ENCODE data around the gene LIMS1.
A peak's percentile ranks its signal among the peaks of the same experiment; 100 is the strongest.
"Not testable (repeated sequence)": the region's sequence is repeated elsewhere in the genome, so short reads cannot be mapped to it uniquely, and the experiment has no call there.

Gene LIMS1

DNA sequence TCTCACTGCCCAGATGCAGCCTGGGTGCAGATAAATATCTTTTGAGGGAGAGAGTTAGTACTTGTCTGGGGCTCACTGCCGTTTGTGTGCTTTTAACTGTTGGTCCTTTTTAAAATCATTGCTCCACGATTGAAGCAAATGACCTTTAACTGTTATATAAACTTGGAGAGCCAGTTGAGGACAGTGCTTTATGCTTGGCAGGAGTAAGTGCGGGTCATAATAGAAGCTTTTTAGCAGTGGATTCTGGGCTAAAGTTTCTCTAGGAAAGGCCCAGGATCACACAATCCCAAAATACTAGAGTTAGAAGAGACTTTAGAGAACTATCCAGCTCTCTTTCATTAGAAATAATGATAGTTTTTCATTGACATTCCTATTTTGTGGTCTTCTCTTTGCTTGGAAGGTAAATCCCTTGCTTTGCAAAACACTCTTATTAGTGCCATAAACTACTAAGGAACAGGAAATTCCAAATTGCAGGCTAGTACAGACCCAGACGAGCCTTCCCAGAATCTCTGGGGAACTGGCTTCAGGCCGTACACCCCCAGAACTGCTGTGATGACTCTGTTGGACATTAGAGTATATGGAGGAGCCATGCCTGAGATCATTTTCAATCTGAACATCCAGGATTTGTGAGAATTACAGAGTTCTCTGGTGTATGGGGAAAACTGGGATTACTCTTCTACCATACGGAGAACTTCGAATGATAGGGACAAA is 19.1 kb downstream of the LIMS1 start:
- peaks cover 15% of the 10 kb centered on the region for H3K4me1 ChIP-seq (ENCODE audit: control insufficient read depth, insufficient read depth, low read length)
- H3K4me3 ChIP-seq (ENCODE audit: low read length), result no peak overlapping the region
- H3K4me2 ChIP-seq (ENCODE audit: low read length), result no peak overlapping the region
- H3K36me3 ChIP-seq (ENCODE audit: insufficient read depth, low read length), result no peaks in the 10 kb centered on the region
- H3K9ac ChIP-seq (ENCODE audit: low read depth, low read length), result no peak overlapping the region
- H3K27me3 ChIP-seq (ENCODE audit: control insufficient read depth, insufficient read depth, low read length), result no peaks in the 10 kb centered on the region
- no peaks in the 10 kb centered on the region for H3K9me3 ChIP-seq (replicated peaks; ENCODE audit: low read length)

DNA sequence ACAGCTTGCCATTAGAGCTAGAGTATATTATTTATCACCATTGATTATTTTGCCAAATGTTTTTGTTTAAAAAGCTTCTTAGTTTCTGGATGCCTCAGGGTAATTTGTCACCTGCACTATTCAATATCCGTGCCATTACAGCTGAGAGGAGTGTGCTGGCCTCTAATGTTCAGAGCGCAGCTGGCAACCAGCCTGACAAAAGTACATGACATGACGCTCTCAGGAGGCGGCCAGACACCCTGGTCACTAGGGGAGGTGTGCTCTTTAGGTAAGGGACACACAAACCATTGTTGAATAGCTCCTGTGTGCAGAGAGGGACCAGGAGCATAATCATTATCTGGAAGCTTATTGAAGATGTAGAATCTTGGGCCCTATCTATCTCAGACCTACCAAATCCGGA is 20.3 kb downstream of the LIMS1 start:
- Histone ChIP-seq H3K36me3 (ENCODE audit: insufficient read depth, low read length) (no peaks in the 10 kb centered on the region), H3K4me1 (ENCODE audit: control insufficient read depth, insufficient read depth, low read length) (peaks cover 9% of the 10 kb centered on the region), H3K27me3 (ENCODE audit: control insufficient read depth, insufficient read depth, low read length) (no peaks in the 10 kb centered on the region), H3K4me2 (ENCODE audit: low read length) (no peak overlapping the region), H3K4me3 (ENCODE audit: low read length) (no peak overlapping the region), H3K9me3 (replicated peaks; ENCODE audit: low read length) (no peaks in the 10 kb centered on the region), H3K9ac (ENCODE audit: low read depth, low read length) (no peak overlapping the region)

DNA sequence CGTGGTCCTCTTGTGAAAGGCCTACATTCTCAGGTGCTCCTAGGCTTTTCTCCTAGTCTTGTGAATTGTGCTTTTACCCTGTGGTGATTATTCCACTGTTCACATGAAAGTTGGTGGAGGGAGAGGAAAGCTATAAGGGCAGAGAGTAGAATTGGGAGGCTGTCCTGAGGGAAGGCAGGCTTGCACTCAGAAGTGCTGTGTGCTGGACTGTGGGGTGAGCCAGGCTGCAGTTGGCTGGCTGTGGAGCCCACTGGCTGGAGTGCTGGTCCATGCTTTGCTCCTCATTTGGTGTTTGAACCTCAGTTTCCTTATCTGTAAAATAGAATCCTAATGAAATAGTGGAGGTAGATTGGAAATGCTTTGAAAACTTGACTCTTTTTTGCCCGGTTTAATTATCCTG is 21.3 kb downstream of the LIMS1 start:
- no peaks in the 10 kb centered on the region for H3K36me3 ChIP-seq (ENCODE audit: insufficient read depth, low read length)
- H3K4me1 ChIP-seq (ENCODE audit: control insufficient read depth, insufficient read depth, low read length), result peaks cover 9% of the 10 kb centered on the region
- H3K4me3 ChIP-seq (ENCODE audit: low read length), result no peak overlapping the region
- no peaks in the 10 kb centered on the region for H3K9me3 ChIP-seq (replicated peaks; ENCODE audit: low read length)
- H3K4me2 ChIP-seq (ENCODE audit: low read length), result no peak overlapping the region
- H3K9ac ChIP-seq (ENCODE audit: low read depth, low read length), result no peak overlapping the region
- no peaks in the 10 kb centered on the region for H3K27me3 ChIP-seq (ENCODE audit: control insufficient read depth, insufficient read depth, low read length)

DNA sequence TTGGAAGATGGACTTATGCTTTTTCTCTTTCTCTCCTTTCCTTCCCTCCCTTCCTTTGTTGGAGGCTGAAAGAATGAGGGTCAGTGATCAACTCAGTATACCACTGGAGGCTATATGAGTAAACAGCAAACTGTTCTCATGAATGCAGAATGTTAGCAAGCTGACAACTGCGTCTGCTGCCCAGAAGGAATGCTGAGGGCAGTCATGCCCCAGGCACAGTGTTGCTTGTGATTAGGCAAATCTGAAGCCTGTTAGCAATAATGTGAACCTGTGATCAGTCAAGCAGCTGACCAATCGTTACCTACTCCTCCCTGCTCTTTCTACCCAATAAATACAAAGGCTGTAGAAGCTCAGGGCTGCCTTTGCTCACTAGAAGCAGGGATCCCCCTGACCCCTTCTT is 22.3 kb downstream of the LIMS1 start:
- H3K4me2 ChIP-seq (ENCODE audit: low read length); H3K9me3 ChIP-seq (replicated peaks; ENCODE audit: low read length): not testable (repeated sequence)

DNA sequence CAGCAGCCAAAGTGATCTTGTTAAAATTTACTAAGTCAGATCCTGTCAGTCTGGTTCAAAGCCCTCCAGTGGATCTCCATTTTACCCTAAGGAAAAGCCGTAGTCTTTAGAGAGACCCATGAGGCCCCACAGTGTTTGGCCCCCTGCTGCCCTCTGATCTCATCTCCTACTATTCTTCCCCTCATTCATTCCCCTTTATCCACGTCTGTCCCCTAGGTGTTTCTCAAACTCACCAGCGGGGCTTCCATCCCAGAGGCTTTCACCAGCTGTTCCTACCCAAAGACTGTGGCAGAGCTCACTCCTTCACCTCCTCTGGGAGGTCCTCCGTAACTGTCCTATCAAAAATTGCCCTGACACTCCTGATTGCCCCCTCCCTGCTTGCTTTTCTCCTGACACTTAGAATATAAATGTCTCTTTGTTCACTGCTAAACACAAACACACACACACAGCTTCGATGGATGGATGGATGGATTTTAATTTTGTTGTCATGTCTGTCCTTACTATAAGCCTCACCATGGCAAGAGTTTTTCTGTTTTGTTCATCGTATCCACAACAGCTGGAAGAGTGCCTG is 26.1 kb downstream of the LIMS1 start:
- no peak overlapping the region for H3K4me3 ChIP-seq (ENCODE audit: low read length)
- H3K4me1 ChIP-seq (ENCODE audit: control insufficient read depth, insufficient read depth, low read length), result no peaks in the 10 kb centered on the region
- no peaks in the 10 kb centered on the region for H3K9me3 ChIP-seq (replicated peaks; ENCODE audit: low read length)
- no peak overlapping the region for H3K9ac ChIP-seq (ENCODE audit: low read depth, low read length)
- H3K27me3 ChIP-seq (ENCODE audit: control insufficient read depth, insufficient read depth, low read length), result no peaks in the 10 kb centered on the region
- no peak overlapping the region for H3K4me2 ChIP-seq (ENCODE audit: low read length)
- H3K36me3 ChIP-seq (ENCODE audit: insufficient read depth, low read length), result no peaks in the 10 kb centered on the region

More for the DNA sequence above, 22.3 kb downstream of the LIMS1 start:
- H3K27me3 ChIP-seq (ENCODE audit: control insufficient read depth, insufficient read depth, low read length); H3K4me1 ChIP-seq (ENCODE audit: control insufficient read depth, insufficient read depth, low read length); H3K9ac ChIP-seq (ENCODE audit: low read depth, low read length); H3K36me3 ChIP-seq (ENCODE audit: insufficient read depth, low read length); H3K4me3 ChIP-seq (ENCODE audit: low read length): not testable (repeated sequence)

DNA sequence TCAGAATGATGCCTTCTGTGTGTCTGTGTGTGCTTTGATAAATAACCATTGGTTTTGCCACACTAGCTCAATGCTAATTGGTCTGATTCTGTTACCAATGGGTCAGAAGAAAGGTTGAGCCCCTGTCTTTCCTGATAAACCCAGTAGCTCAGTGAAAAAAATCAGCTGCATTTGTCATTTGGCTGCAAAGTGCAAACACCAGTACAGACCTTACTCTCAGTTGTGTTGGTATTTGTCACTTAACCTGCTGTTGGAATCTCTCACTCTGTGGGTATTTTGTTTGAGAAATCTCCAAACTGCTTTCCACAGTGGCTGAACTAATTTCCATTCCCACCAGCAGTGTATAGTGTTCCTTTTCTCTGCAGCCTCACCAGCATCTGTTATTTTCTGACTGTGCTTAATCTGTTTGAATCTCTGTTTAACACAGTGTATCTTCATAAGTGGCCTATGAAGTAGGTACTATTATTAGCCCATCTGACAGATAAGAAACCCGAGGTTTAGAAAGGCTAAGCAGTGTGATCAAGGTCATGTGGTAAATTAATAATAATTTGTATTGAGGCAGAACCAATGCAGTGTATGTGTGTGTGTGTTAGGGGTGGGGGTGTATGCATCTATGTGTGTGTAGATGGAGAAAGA is 26.7 kb downstream of the LIMS1 start:
- Histone ChIP-seq H3K4me1 (ENCODE audit: control insufficient read depth, insufficient read depth, low read length) (no peaks in the 10 kb centered on the region), H3K4me3 (ENCODE audit: low read length) (no peak overlapping the region), H3K27me3 (ENCODE audit: control insufficient read depth, insufficient read depth, low read length) (no peaks in the 10 kb centered on the region), H3K4me2 (ENCODE audit: low read length) (no peak overlapping the region), H3K36me3 (ENCODE audit: insufficient read depth, low read length) (no peaks in the 10 kb centered on the region), H3K9me3 (replicated peaks; ENCODE audit: low read length) (no peaks in the 10 kb centered on the region), H3K9ac (ENCODE audit: low read depth, low read length) (no peak overlapping the region)

DNA sequence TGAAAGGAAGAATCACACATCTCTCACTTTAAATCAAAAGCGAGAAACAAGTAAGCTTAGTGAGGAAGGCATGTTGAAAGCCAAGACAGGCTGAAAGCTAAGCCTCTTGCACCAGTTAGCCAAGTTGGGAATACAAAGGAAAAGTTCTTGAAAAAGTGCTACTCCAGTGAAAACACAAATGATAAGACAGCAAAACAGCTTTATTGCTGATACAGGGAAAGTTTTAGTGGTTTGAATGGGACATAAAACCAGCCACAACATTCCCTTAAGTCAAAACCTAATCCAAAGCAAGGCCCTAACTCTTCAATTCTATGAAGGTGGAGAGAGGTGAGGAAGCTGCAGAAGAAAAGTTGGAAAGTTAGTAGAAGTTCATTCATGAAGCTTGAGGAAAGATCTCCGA is 28.0 kb downstream of the LIMS1 start:
- H3K9me3 ChIP-seq (replicated peaks; ENCODE audit: low read length), result no peaks in the 10 kb centered on the region
- no peak overlapping the region for H3K4me3 ChIP-seq (ENCODE audit: low read length)
- no peaks in the 10 kb centered on the region for H3K27me3 ChIP-seq (ENCODE audit: control insufficient read depth, insufficient read depth, low read length)
- H3K36me3 ChIP-seq (ENCODE audit: insufficient read depth, low read length), result no peaks in the 10 kb centered on the region
- H3K9ac ChIP-seq (ENCODE audit: low read depth, low read length), result no peak overlapping the region
- H3K4me1 ChIP-seq (ENCODE audit: control insufficient read depth, insufficient read depth, low read length), result no peaks in the 10 kb centered on the region
- H3K4me2 ChIP-seq (ENCODE audit: low read length), result no peak overlapping the region

DNA sequence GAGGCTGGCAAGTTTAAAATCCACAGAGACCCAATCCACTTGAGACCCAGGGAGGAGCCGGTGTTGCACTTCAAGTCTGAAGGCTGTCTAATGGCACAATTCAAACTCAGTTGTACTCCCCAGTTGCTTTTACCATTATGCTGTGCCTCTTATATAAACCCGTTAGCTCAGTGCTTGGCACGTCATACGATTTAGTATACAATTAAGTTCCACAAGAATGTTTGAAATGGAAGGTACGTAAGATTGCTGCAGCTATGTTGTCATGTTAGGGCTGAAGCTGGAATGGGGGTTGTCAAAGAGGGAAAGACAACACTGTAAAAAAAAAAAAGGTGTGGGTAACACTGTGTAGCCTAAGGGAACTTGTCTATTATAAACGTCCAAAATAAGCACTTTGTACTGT is 30.2 kb downstream of the LIMS1 start:
- no peak overlapping the region for H3K4me2 ChIP-seq (ENCODE audit: low read length)
- H3K9me3 ChIP-seq (replicated peaks; ENCODE audit: low read length), result no peaks in the 10 kb centered on the region
- H3K4me3 ChIP-seq (ENCODE audit: low read length), result no peak overlapping the region
- H3K9ac ChIP-seq (ENCODE audit: low read depth, low read length), result no peak overlapping the region
- no peaks in the 10 kb centered on the region for H3K4me1 ChIP-seq (ENCODE audit: control insufficient read depth, insufficient read depth, low read length)
- no peaks in the 10 kb centered on the region for H3K27me3 ChIP-seq (ENCODE audit: control insufficient read depth, insufficient read depth, low read length)
- no peaks in the 10 kb centered on the region for H3K36me3 ChIP-seq (ENCODE audit: insufficient read depth, low read length)

DNA sequence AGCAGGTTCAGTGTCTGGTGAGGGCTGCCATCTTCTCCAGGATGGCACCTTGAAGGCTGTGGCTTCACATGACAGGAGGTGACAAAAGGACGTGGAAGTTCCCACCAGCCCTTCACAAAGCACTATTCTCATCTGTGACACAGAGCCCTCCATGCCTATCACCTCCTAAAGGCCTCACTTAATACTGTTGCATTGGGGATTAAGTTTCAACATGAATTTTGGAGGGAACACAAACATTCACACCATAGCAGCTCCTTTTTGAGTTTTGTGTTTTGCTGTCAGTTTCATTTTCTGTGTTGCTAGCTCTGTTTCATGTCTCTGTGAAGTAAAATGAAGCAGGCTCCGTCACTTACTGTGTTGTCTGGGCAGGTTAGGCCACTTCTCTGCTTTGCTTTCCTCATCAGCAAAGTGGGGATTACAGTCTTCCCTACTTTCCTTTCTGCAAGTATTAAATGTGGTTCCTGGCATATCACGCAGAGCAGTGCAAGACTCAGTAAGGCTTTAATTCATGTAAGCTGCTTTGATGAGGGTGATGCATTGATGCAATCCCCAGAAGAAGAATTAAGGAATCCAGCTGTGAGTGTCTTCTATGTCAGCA is 31.6 kb downstream of the LIMS1 start:
- H3K36me3 ChIP-seq (ENCODE audit: insufficient read depth, low read length), result no peaks in the 10 kb centered on the region
- no peak overlapping the region for H3K4me3 ChIP-seq (ENCODE audit: low read length)

DNA sequence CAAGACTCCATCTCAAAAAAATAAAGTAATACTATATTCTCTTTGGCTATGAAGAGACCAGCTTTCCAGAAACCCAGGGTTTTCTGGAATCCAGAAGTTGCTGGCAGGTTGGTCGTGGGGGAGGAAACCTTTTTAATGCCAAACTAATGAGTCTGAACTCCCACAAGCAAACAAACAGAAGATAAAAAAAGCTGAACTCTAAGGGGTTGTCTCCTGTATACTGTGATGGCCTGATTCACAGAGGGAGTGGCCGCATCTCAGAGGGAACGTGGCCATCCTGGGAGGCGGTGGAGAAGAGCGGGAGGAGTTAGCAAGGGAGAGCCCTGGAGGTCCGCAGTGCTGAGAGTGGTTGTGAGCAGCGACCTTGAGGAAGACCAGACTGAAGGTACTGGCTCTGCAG is 36.1 kb downstream of the LIMS1 start:
- no peaks in the 10 kb centered on the region for H3K9me3 ChIP-seq (replicated peaks; ENCODE audit: low read length)

More for the DNA sequence above, 31.6 kb downstream of the LIMS1 start:
- no peaks in the 10 kb centered on the region for H3K9me3 ChIP-seq (replicated peaks; ENCODE audit: low read length)
- no peak overlapping the region for H3K9ac ChIP-seq (ENCODE audit: low read depth, low read length)
- no peaks in the 10 kb centered on the region for H3K27me3 ChIP-seq (ENCODE audit: control insufficient read depth, insufficient read depth, low read length)
- peaks cover 9% of the 10 kb centered on the region for H3K4me1 ChIP-seq (ENCODE audit: control insufficient read depth, insufficient read depth, low read length)
- no peak overlapping the region for H3K4me2 ChIP-seq (ENCODE audit: low read length)

DNA sequence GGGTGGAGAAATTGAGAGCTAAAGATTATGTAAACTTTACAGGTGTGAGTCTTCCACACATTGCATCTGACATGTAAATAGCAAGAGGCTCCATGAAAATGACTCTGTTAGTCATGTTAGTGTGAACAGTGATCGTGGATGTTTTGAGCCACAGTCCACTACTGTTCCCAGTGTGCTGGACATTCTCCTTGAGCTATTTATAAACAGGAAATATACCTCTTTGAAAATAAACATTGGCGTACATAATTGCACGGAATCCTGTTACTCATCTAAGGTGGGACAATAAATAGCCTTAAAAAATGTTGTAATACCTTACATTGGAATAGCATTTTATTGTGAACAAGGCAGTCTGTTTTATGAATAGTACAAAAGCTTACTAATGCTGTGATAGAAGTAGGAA is 37.0 kb downstream of the LIMS1 start:
- Histone ChIP-seq H3K27me3 (ENCODE audit: control insufficient read depth, insufficient read depth, low read length) (no peaks in the 10 kb centered on the region), H3K9ac (ENCODE audit: low read depth, low read length) (no peak overlapping the region), H3K4me2 (ENCODE audit: low read length) (peak overlapping the region; percentile 25), H3K36me3 (ENCODE audit: insufficient read depth, low read length) (no peaks in the 10 kb centered on the region), H3K4me3 (ENCODE audit: low read length) (no peak overlapping the region), H3K4me1 (ENCODE audit: control insufficient read depth, insufficient read depth, low read length) (peaks cover 57% of the 10 kb centered on the region), H3K9me3 (replicated peaks; ENCODE audit: low read length) (no peaks in the 10 kb centered on the region)

More for the DNA sequence above, 36.1 kb downstream of the LIMS1 start:
- Histone ChIP-seq H3K4me1 (ENCODE audit: control insufficient read depth, insufficient read depth, low read length) (peaks cover 50% of the 10 kb centered on the region), H3K27me3 (ENCODE audit: control insufficient read depth, insufficient read depth, low read length) (no peaks in the 10 kb centered on the region), H3K4me2 (ENCODE audit: low read length) (no peak overlapping the region), H3K9ac (ENCODE audit: low read depth, low read length) (no peak overlapping the region), H3K36me3 (ENCODE audit: insufficient read depth, low read length) (no peaks in the 10 kb centered on the region), H3K4me3 (ENCODE audit: low read length) (no peak overlapping the region)

Measured in skeletal muscle satellite cell (primary cell).